Body of pancreas (tissue), 4 donors: Measurements from ENCODE around the gene CMTM7. TPM values are rescaled to one million over a fixed set of nuclear protein-coding genes. Genes with fewer than 3 reads are reported as not detected.

Source experiments
- ATAC-seq: fragments of 150-250 bp; one replicate; pipeline ENCODE4 v1.9.1; 2016
- DNase-seq, 4 donors: peaks; one replicate each; pipeline ENCODE4 v3.0.0-alpha.2; 2019
- H3K27ac ChIP-seq, 4 donors: fragments of 200-600 bp; sonication (generic); 1 replicate in 3 of 4; 2 replicates in 1 of 4; pipeline versions ENCODE4 v1.5.1 to v1.6.1; 2016 to 2019; ENCODE audit warnings: mild to moderate bottlenecking in 1 of 4, mixed read lengths in 1 of 4, moderate library complexity in 1 of 4
- H3K27me3 ChIP-seq, 2 donors: fragments of 200-600 bp; sonication (generic); one replicate each; pipeline ENCODE4 v1.6.0; 2016; ENCODE audit warnings: mild to moderate bottlenecking in 1 of 2
- H3K36me3 ChIP-seq, 2 donors: fragments of 200-600 bp; sonication (generic); replicated peaks in 1 of 2; 2 replicates each; pipeline ENCODE4 v1.5.1; 2016; ENCODE audit warnings: low read depth in 2 of 2; ENCODE audit not compliant: insufficient read depth in 1 of 2
- H3K4me1 ChIP-seq: fragments of 200-600 bp; sonication (generic); one replicate; pipeline ENCODE4 v1.6.0; 2016
- H3K4me3 ChIP-seq, 2 donors: fragments of 200-600 bp; sonication (generic); 1 replicate in 1 of 2; 2 replicates in 1 of 2; pipeline ENCODE4 v1.5.1; 2016 to 2019
- H3K9me3 ChIP-seq, 3 donors: fragments of 200-600 bp; sonication (generic); 1 replicate in 2 of 3; 2 replicates in 1 of 3; pipeline ENCODE4 v1.5.1; 2016
- POLR2A ChIP-seq, 3 donors: fragments of 450-650 bp; IDR thresholded peaks; one replicate each; pipeline ENCODE4 v1.6.1; 2016; ENCODE audit warnings: antibody characterized with exemption in 3 of 3, mild to moderate bottlenecking in 2 of 3
- WGBS, 2 donors: methylation state at CpG; one replicate each; pipeline ENCODE4 v1.1.5; 2017; 5-methylcytosine and 5-hydroxymethylcytosine counted together
- intact Hi-C: fragments of 100-400 bp; cut with DNase I; formaldehyde crosslinking; loops from one replicate; pipeline ENCODE4 v1.15.1; 2023
- total RNA-seq, 2 donors: library from RNA; depleted of rRNA; stranded (reverse); fragments of >200 nt; gene quantifications; one replicate each; pipeline ENCODE4 v1.1.0, GENCODE V29; 2016
- TF ChIP-seq, protein P1 (sequence below), 7 experiments: fragments of 450-650 bp in 4 of 7; fragments of 200-600 bp in 3 of 7; sonication (generic) in 3 of 7; IDR thresholded peaks; one replicate each; pipeline ENCODE4 v1.5.1; 2016 to 2019; ENCODE audit warnings: antibody characterized with exemption in 7 of 7

Gene CMTM7
- total RNA-seq, 2 donors from 2014 or later, result 23.3 to 51.1 TPM

DNA sequence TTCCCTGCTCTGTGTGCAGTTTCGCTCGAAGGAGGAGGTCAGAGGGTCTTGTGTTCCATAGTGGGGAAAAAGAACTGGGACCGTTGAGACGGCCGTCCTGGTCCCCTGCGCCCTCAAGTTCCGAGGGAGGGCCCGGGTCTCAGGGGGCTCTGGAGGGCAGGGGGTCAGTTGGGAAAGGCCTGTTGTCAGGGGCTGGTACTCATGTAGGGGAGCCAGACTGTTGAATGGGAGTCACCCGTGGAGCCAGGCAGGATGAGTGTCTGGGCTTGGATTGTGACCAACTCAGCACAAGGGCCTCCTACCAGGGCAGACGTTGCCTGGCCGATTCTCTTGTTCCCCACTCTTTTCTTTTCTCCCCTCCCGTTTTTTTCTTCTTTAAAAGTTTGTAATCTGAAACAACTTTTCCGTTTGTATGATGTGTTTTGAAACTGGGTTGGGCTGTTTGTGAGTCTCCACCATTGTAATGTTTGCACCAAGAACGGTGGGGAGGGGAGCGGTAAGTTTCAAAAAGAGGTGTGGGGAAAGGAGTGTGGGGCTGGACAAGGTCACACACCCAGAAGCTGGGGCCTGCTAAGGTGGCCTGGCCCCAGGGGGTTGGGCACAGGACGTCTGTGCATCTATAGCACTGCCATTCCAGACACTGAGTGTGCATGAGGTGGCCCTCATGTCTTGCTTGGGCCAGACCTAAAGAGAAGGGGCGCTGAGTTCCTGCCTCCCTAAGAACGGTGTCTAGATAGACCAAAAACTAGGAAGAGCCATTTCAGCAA is 1.1 kb downstream of the CMTM7 start:
- WGBS, 2 donors, result 38 to 42% methylated on average over 11 to 18 of the region's 18 CpGs
- no peaks in the 10 kb centered on the region for H3K36me3 ChIP-seq
- TF ChIP-seq POLR2A (IDR thresholded peaks at IDR 0.05), result peak in 2 of 3 donors; percentile 6 to 35
- TF ChIP-seq, protein P1, sequence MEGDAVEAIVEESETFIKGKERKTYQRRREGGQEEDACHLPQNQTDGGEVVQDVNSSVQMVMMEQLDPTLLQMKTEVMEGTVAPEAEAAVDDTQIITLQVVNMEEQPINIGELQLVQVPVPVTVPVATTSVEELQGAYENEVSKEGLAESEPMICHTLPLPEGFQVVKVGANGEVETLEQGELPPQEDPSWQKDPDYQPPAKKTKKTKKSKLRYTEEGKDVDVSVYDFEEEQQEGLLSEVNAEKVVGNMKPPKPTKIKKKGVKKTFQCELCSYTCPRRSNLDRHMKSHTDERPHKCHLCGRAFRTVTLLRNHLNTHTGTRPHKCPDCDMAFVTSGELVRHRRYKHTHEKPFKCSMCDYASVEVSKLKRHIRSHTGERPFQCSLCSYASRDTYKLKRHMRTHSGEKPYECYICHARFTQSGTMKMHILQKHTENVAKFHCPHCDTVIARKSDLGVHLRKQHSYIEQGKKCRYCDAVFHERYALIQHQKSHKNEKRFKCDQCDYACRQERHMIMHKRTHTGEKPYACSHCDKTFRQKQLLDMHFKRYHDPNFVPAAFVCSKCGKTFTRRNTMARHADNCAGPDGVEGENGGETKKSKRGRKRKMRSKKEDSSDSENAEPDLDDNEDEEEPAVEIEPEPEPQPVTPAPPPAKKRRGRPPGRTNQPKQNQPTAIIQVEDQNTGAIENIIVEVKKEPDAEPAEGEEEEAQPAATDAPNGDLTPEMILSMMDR (IDR thresholded peaks at IDR 0.05), result peak in 1 of 7 experiments; percentile 4
- peaks cover 10% of the 10 kb centered on the region for H3K4me1 ChIP-seq
- no peaks in the 10 kb centered on the region for H3K27me3 ChIP-seq
- H3K4me3 ChIP-seq, result peak overlapping the region in 1 of 2 donors; percentile 33
- H3K27ac ChIP-seq, result peak overlapping the region; percentile 41 to 89 (median 80)
- peak; percentile 54 for ATAC-seq
- DNase-seq, result peak; percentile 38 to 64 (median 61)
- intact Hi-C loops, result no loop called here
- no peaks in the 10 kb centered on the region for H3K9me3 ChIP-seq

DNA sequence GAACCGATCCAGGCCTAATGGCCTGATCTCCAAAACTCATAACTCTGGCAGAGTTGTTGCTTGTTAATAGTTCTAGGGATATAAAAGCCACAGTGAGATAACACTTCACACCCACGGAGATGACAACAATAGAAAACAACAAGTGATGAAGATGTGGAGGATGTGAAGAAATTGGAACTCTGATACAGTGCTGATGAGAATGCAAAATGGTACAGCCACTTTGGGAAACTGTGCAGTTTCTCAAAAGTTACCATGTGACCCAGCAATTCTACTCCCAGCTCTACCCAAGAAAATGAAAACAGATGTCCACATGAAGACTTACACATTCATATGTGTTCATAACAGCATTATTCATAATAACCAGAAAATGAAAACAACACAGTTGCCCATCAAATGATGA is 3.8 kb downstream of the CMTM7 start:
- H3K27ac ChIP-seq, result no peak overlapping the region
- no peak for TF ChIP-seq POLR2A (IDR thresholded peaks at IDR 0.05)
- TF ChIP-seq, protein P1 (IDR thresholded peaks at IDR 0.05), result no peak
- H3K27me3 ChIP-seq, result no peaks in the 10 kb centered on the region
- intact Hi-C loops, result no loop called here
- no peak overlapping the region for H3K4me3 ChIP-seq
- H3K36me3 ChIP-seq, result no peaks in the 10 kb centered on the region
- H3K9me3 ChIP-seq, result no peaks in the 10 kb centered on the region
- WGBS, 2 donors, result 29 to 55% methylated on average over 2 of the region's 2 CpGs
- H3K4me1 ChIP-seq, result peaks cover 22% of the 10 kb centered on the region
- DNase-seq (no peak), ATAC-seq (no peak)

DNA sequence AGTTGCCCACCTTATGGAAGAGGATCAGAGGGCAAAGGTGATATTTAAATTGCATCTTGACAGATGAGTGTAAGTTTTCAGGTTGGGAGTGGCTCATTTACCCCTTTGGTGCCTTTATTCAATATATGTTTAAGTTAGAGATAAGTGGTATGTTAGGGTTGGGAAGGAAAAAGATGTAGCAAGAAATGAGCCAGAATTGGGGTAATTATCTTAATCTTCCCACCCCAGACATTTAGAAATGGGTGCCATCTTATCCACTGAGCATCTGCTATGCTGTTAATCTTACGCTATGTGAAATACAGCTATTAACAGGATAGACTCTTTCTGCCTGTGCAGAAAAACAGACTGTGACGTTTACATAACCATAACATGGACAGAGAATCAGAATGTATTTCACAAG is 6.3 kb downstream of the CMTM7 start:
- intact Hi-C loops, result no loop called here
- no peak for DNase-seq
- WGBS, 2 donors, result 54 to 55% methylated on average over 2 of the region's 2 CpGs
- Histone ChIP-seq H3K4me3 (no peak overlapping the region), H3K27me3 (no peaks in the 10 kb centered on the region), H3K4me1 (peaks cover 34% of the 10 kb centered on the region), H3K9me3 (no peaks in the 10 kb centered on the region), H3K27ac (no peak overlapping the region), H3K36me3 (no peaks in the 10 kb centered on the region)
- no peak for ATAC-seq
- no peak for TF ChIP-seq POLR2A (IDR thresholded peaks at IDR 0.05)
- TF ChIP-seq, protein P1 (IDR thresholded peaks at IDR 0.05), result no peak

DNA sequence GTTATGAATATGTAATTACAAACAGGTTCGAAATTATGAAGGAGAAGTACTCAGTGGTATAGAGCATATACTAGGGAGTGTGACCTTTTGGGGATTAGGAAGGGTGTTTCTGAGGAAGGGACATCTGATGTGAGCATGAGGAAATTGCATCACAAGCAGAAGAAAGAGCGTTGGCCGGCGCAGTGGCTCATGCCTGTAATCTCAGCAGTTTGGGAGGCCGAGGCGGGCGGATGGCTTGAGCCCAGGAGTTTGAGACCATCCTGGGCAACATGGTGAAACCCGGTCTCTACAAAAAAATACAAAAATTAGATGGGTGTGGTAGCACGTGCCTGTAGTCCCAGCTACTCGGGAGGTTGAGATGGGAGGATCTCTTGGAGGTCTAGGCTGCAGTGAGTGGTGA is 6.9 kb downstream of the CMTM7 start:
- no peaks in the 10 kb centered on the region for H3K9me3 ChIP-seq
- intact Hi-C loops, result no loop called here
- no peak overlapping the region for H3K4me3 ChIP-seq
- peak overlapping the region in 2 of 4 donors; percentile 6 to 36 for H3K27ac ChIP-seq
- no peaks in the 10 kb centered on the region for H3K27me3 ChIP-seq
- ATAC-seq, result no peak
- no peaks in the 10 kb centered on the region for H3K36me3 ChIP-seq
- DNase-seq, result peak in 1 of 4 donors; percentile 41
- WGBS, 2 donors, result 50 to 68% methylated on average over 10 of the region's 10 CpGs
- no peak for TF ChIP-seq POLR2A (IDR thresholded peaks at IDR 0.05)
- TF ChIP-seq, protein P1 (IDR thresholded peaks at IDR 0.05), result no peak
- peaks cover 40% of the 10 kb centered on the region for H3K4me1 ChIP-seq
